C4-2B (cell line): ENCODE measurements around the gene RIN3.

Experiments
- H3K27ac ChIP-seq: fragments of 450-650 bp; 2 replicates; pipeline ENCODE4 v1.5.1; 2017
- CTCF ChIP-seq: fragments of 450-650 bp; conservative IDR thresholded peaks from 2 replicates; pipeline ENCODE4 v1.5.1; 2017; ENCODE audit warnings: mild to moderate bottlenecking
- ZFX ChIP-seq: fragments of 450-650 bp; IDR thresholded peaks from 2 replicates; pipeline ENCODE4 v1.6.1; 2017

The RIN3 gene

GRCh38 chr14:92565040-92565717, 51.6 kb downstream of the RIN3 start:
- H3K27ac ChIP-seq, result no peak overlapping the region
- TF ChIP-seq ZFX (no peak), CTCF (no peak)

GRCh38 chr14:92565718-92566115, 52.1 kb downstream of the RIN3 start:
- H3K27ac ChIP-seq, result no peak overlapping the region
- TF ChIP-seq ZFX, result no peak
- TF ChIP-seq CTCF, result no peak

- no peak for TF ChIP-seq ZFX
- TF ChIP-seq CTCF, result no peak
- H3K27ac ChIP-seq, result no peak overlapping the region
Measured at GRCh38 chr14:92567173-92567725, 53.7 kb downstream of the RIN3 start.

- no peak overlapping the region for H3K27ac ChIP-seq
- TF ChIP-seq CTCF (no peak), ZFX (no peak)
Measured at GRCh38 chr14:92568621-92569479, 55.3 kb downstream of the RIN3 start.

DNA sequence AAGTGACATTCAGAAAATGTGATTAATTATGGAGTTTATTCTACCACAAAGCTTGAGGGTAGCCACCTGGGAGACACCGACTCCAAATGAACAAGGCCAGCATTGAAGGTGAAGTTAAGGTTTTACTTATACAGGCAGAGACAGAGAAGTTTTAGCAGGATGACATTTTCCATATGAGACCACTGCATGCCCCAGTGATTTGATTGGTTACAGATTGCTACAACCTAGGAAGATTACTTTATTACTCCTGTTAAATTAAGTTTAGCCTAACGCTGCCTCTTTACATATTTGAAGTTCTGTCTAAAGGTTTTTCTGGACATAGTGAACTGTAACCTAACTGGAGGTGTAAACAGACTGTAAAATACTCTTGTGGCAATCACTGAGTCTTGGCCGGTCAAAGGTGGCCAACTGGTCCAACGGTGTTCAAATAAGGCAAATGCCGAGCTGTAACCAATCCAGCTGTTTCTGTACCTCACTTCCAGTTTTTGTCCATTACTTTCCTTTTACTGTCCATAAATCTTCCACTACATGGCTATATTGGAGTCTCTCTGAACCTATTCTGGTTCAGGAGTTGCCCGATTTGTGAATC, 57.2 kb downstream of the RIN3 start:
- TF ChIP-seq CTCF (no peak), ZFX (no peak)
- no peak overlapping the region for H3K27ac ChIP-seq

- no peak overlapping the region for H3K27ac ChIP-seq
- no peak for TF ChIP-seq CTCF
- TF ChIP-seq ZFX, result no peak
Measured at GRCh38 chr14:92572050-92572449, 58.5 kb downstream of the RIN3 start.
